Ovary (tissue), 3 donors: ENCODE measurements around the gene SERF2.

Experiments
- CTCF ChIP-seq, 3 donors: fragments of 450-650 bp in 2 of 3; fragments of 200-600 bp in 1 of 3; IDR thresholded peaks; one replicate each; pipeline versions ENCODE4 v1.5.1 to v1.8.0; 2016 to 2022; ENCODE audit warnings: antibody characterized with exemption in 3 of 3, mild to moderate bottlenecking in 1 of 3
- EP300 ChIP-seq: sonication (generic); formaldehyde crosslinking; IDR thresholded peaks from one replicate; pipeline ENCODE4 v1.6.1; 2017; ENCODE audit warnings: antibody characterized with exemption
- POLR2A ChIP-seq: fragments of 450-650 bp; IDR thresholded peaks from one replicate; pipeline ENCODE4 v1.6.1; 2017; ENCODE audit warnings: antibody characterized with exemption, mild to moderate bottlenecking, moderate library complexity
- donor health status: DM: no; HTN: no; CAD: no.

DNA sequence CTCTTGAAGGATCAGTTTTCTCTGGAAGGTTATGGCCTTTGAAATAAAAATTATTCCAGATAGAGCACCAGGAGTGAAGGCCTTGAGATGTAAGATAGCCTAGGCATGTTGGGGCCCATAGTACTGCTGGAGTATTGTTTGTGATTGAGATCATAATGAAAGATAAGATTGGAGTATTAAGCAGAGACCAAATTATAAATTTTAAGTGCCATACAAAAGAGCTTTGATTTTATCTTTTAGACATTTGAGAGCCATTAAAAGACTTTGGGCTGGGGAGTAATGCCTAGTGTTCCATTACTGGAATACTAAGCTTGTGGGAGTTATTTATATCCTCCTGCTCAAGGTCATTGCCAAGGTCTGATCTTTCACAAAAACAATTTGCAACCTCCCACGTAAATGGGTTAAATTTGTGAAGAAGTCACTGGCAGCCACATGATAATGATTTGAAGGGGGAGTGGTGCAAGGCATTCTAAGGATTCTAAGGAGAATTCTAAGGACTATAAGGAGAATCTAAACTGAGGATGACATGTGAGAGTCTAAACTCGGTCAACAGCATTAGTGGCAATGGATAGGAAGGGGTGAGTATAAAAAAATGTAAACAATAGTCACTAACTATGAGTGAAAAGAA is 28.2 kb upstream of the SERF2 start:
- TF ChIP-seq CTCF (IDR thresholded peaks at IDR 0.05), result no peak
- no peak for TF ChIP-seq POLR2A
- no peak for TF ChIP-seq EP300
